GM21447 (cell line): ENCODE results near the gene LZTR1.

Source experiments
- ATAC-seq: cut with Tn5 transposase; IDR thresholded peaks from one replicate; pipeline ENCODE4 v1.9.1; 2021; ENCODE audit not compliant: unreplicated experiment

The LZTR1 gene

DNA sequence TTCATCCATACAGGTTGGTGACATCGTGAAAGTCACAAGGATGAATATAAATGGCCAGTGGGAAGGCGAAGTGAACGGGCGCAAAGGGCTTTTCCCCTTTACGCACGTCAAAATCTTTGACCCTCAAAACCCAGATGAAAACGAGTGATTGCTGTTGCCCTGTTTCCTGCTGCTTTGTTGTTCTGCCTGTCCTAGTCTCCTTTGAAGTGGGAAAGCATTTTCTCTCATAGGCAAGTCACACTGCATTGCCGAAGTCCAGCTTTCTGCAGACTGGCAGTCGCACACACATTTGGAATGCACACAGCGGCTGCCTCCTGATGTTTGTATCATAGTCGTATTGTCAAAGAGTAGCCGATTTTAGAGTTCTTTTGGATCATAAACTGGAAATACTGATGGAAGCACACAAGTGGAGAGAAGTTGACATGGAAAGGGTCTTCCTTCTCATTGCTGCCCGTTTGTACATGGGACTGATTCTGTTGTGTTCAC is 32.4 kb upstream of the LZTR1 start:
- no peak for ATAC-seq

DNA sequence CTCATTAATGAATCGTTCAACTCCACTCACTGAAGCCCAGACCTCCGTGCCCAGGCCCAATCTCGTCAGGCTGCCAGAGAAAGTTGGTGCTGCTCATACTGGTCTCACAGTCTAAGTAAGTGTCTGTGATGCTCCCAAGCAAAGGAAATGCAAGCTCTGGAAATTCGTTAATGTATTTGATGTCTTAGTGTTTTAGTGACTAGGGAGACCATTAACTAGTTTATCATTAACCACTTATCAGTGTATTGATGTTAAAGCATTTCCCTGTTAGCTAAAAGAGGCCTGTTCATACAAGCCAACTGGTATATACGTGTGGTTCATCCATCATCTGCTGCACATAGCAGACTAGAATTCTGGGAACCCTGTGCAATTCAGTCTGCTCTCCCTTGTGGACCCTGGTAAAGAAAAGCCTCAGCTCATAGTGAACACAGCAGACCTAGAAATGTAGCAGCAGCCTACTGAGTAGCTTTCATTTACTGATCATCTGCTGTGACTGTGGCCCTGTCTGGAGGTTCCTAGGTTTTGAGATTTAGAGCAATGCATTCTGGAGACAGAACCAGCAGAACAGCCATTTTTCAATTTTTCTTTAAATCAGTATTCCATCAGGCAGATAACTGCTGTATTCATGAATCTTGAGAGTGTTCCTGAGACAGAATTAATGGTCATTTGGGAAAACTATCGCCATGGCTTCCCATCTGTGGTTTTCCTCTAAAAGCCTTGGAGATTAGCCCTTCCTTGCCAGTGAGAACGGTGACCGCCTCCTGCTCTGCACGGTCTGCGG is 30.8 kb upstream of the LZTR1 start:
- ATAC-seq: no peak

DNA sequence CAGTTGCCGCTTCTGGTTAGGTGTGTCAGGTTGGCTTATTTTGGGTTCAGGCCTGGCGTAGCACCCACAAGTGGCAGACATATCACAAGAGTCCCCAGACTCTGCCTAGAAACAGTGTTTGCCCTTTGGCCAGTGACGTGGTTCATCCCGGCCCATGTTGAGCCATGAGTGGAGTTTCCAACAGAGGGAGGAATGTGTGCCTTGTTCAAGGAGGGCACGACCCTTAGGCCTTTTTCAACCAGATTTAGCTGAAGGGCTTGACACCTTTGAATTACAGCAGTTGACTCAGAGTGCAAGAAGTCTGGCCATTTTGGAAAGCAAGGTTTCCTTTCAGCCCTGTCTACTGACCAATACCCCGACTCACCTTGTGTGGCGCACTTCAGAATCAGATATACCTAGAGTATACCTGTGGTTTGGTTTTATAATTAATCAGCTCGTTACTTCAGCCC is 30.1 kb upstream of the LZTR1 start:
- no peak for ATAC-seq

DNA sequence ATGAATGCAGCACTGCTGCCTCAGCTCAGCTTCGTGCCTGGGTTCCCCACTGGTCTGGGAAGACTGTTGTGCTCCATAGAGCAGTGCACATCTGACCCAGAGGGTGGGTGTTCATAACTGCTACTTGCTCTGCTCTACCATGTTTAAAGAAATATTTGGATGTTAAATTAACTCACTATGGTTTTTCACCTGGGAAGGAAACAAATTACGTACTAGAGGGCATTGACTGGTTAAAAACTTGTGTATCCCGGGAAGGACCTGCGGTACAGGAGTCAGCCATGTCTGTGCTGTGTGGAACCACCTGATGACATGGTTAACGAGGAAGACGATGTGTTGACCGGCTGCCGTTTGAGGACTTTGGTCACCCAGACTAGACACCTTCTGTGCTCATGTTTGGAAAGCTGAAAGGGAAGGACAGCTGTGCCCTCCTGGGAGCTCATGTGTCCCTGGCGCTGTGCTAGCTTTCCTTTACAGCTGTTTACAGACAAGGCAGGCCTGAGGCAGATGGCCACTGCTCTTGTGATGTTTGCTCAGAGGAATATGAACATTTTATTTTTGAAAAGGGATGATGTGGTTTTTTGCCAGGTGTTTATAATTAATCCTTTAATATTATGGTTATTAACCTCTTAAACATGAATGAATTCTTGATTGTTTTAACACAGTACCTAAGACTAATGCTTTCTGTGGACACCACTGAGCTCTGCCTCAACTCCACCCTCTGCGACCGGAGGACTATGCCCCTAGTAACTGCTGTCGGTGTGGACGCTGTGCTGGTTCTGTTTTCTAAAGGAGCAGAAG is 29.4 kb upstream of the LZTR1 start:
- no peak for ATAC-seq

DNA sequence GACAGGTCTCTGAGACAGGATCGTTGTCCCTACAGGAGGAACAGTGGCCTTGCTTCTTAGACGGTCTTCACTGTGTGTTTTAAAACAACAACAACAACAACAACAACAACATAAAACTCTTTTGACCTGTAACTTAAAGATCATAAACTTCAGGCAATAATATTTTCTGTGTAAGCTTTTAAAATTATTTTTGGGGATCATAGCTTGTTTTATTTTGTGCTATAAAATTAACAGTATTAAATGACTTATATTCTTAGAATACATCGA is 28.8 kb upstream of the LZTR1 start:
- ATAC-seq: no peak

DNA sequence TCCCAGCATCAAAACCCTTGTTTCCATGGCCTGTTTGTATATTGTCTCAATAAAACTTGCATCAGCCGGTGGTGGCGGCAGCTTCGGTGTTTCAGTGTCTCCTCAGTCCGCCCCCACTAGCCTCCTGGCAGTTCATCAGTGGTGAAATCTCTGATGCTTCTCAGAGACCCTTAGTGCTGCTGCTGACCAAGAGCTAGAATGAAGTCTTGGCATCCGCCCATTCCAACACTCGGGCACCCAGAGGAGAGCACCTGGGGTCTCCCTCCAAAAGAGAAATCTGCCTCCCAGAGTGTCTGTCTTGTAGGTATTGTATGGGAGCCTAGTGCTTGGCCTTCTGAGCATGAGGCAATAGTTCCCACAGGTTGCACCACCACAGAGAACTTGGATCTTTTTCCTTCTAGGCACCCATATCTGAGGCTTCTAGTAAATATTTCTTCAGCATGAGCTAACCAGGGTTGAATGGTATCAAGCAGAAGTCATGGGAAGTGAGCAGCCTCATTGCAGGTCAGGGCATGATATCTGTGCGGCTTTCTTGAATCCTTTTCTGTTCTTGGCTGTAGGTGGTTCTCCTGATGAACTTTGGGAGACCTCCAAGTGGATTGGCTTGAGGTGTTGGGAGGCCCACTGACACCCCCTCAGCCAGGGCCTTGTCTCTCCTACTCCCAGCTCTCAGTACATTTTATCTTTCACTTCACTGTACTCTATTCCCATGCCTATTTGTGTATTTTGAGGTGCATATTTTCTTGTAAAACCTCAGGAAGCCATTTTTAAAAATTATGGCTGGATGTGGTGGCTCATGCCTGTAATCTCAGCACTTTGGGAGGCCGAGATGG is 28.2 kb upstream of the LZTR1 start:
- ATAC-seq: no peak

DNA sequence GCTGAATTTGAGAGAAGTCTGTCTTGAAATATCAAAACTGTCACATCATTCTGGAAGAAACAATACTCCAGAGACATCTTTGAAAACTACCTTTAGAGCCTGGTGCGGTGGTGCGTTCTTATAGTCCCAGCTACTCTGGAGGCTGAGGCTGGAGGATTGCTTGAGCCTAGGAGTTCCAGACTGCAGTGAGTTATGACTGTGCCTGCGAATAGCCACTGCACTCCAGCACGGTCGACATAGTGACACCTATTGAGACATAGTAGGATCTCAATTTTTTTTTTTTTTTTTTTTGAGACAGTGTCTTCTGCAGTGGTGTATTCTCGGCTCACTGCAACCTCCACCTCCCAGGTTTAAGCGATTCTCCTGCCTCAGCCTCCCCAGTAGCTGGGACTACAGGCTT is 26.5 kb upstream of the LZTR1 start:
- no peak for ATAC-seq

DNA sequence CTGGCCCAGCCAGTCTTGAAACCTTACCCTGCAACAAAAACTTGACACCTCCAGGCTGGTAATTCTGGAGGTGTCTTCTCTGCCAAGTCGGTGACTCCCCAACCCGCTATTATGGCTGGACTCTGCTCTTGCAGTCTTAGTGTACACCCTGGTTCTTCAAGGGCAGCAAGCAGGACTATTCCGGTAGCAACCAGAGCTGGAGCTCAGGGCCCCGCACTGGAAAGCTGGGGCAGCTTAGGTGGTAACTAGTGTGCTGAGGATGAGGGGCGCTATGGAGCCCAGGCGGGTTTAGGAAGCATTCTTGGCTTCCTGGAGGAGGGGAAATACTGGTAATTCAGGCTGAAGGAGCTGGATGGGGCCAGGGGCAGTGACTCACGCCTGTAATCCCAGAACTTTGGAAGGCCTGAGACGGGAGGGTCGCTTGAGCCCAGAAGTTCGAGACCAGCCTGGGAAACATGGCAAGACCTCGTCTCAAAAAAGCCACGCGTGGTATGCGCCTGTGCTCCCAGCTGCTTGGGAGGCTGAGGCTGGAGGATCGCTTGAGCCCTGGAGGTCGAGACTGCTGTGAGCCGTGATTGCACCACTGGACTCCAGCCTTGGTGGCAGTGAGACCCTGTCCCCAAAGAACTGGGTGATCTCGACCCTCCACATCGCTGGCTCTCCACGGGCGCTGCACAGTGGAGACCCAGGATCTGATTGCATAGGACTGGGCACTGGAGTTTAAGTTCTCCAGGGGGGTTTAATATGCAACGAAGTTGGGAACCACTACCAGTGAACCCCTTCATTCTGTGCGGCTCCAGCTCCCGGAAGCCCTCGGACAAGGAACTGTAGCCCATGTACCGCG is 25.6 kb upstream of the LZTR1 start:
- no peak for ATAC-seq

DNA sequence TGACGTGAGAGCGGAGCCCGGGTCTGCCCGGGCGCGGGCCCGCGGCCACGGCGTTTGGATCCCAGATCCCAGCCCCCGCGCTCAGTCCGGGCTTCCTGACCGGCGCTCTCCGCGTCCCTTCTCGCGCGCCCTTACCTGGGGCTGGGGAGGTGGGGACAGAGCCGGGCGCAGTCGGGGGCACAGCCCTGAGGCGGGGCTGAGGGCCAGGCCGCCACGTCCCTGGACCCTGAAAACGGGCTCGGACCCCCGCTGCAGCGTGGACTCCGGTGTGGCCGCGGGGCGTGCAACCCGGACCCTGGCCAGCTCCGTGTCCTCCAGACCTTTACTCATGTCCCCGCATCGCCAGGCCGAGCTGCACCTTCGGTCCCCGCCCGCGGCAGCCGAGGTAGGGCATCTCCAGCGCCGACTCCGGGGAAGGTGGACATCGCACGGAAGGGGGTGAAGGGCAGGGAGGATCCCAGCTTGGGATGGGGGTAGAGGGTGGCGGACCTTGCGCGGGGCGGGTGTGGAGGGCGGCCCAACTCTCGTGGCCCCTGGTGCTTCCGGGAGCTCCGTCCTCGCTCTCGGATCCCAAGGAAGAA is 24.9 kb upstream of the LZTR1 start:
- no peak for ATAC-seq

DNA sequence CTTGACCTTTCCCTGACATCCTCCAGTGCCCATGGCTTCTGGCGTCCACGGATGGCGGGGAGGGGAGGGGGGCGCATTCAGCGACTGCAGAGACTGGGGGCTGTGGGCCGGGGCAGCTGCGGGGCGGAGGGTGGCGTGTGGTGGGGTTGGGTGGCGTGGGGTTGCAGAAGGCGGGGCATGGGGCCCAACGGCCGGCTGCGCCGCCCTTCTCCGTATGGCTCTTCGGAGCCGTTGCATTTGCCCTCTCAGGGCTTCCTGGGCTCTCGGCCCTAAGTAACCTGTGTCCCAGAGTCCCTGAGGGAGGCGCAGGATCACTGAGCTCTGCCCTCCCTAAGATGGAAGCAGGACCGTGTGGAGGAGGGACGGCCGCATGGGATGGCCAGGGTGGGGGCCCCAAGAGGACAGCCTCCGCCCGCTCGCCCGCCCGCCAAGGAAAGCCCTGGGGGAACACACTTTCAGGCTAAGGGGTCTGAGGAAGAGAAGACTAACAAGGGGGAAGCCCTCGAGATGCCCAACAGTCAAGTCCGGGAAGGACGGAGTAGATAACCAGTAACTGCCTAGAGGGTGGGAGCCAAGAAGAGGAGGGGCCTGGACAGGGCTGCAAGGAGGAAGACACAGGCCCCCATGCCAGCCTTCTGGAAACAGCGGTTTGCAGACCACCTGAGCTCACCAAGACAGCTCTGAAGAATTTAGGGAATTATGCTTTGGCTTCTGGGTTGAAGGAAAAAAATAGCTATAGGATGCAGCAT is 24.2 kb upstream of the LZTR1 start:
- ATAC-seq: no peak

DNA sequence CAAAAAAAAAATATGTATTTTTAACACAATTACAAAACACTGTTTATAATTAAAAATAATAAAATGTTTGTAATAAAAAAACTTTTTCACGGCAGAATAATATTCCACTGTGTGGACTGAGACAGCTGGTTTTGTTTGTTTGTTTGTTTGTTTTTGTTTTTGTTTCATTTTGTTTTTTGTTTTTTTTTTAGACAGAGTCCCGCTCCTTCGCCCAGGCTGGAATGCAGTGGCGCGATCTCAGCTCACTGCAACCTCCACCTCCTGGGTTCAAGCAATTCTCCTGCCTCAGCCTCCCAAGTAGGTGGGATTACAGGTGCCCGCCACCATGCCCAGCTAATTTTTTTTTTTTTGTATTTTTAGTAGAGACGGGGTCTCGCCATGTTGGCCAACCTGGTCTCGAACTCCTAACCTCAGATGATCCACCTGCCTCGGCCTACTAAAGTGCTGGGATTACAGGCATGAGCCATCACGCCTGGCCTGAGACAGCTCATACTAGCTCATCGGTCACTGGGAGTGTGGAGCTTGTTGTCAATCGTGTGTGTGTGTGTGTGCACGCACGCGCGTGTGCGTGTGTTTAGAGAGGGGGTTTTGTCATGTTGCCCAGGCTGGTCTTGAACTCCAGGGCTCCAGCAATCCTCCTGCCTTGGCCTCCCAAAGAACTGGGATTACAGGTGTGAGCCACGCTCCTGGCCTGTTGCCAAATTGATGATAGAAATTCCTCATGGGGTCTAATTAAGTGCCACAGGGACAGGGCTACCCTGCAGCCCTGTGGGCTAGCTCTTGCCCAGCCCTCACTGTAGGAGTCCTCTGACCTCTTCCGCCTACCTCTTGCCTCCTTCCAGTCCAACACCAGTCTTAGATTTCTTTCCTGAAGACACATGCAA is 22.3 kb upstream of the LZTR1 start:
- no peak for ATAC-seq

DNA sequence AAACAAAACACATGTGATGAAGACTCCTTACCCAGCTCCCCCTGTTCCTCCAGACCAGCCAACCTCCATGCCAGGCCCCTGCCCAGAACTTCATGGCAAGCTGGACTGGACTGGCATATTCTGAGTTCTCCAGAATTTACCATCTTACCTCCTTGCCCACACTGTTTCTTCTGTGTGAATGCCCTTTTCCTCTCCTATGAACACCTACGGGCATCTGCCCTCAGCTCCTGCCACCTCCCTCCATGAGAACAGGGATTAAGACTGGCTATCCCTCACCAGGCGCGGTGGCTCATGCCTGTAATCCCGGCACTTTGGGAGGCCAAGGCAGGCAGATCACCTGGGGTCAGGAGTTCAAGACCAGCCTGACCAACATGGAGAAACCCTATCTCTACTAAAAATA is 21.5 kb upstream of the LZTR1 start:
- ATAC-seq: no peak

DNA sequence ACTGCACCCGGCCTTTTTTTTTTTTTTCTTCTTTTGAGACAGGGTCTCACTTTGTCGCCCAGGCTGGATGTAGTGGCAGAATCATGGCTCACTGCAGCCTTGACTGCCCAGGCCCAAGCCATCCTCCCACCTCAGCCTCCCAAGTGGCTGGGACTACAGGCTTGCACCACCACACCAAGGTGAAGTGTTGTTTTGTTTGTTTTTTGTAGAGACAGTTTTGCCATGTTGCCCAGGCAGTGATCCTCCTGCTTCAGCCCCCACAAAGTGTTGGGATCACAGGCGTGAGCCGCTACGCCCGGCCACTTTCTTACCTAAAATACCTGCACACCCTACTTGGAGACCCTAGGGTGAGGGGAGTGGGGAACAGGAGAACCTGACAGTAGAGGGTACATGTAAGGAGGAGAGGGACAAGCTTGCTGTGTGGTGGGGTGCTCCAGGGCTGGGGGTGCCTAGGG is 19.6 kb upstream of the LZTR1 start:
- no peak for ATAC-seq

DNA sequence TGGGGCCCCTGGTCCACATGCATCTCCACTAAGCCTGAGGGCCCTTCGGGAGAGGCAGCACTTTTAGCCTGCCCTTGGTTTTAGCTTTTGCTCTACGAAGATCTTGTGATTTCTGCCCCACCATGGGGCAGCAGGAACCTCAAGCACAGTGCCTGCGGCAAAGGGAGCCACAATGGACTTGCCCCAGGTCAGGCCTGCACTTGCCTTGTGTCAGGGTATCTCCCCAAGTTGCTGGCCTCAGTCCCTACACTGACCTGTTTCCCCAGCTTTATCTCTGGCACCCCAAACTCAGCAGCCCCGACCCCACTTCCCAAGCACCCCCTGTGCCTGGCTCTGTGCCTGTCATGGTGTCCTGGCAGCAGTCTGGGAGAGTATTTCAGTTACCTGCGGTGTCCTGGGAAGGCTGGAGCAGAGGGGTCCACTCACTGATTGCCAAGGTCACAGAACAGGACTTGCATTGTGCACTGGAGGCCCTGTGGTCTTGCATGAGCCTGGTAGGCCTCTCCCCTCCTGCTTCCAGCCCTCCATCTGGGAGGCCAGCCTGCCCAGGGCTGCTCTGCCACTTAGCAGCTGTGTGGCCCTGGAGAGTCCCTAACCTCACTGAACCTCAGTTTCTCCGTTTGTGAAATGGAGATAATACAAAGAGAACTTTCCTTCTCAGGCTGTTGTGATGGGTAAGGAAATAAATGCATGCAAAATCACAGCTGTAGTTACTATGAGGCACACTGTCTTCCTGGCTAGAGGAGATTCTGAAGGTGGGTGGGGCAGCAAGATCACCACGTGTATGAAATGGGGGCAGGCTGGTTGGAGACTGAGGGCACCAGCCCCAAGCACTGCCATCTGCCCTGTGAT is 18.7 kb upstream of the LZTR1 start:
- ATAC-seq: no peak

DNA sequence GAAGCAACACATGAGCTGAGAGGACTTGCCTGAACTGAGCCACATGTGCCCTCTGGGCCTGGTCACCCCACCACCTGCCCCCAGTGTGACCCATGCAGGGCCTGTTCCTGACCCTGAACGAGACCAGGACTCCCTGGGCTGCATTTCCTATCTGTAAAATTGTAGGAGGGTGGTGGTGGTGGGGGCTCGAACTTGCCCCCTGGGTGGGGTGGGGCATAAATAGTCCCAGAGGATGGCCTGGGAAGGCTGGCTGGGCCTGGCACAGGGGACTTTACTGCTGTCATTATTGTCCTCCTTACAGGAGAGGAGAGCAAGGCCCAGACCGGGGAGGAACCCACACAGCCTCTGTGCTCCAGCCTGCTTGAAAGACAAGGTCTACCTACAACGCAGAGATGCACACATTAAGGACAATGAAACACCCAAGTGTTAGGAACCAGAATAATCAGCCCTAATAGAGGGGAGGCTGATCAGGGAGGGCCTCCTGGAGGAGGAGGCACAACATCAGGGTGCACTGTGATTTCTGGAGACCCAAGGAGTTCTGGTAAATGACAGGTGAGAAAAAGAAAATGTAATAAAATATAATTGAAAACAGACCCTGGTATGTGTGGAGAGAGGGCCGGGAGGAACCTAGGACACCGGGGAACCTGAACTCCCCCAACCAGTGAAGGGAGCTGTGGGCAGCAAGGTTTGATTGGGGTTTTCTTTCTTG is 17.9 kb upstream of the LZTR1 start:
- no peak for ATAC-seq

DNA sequence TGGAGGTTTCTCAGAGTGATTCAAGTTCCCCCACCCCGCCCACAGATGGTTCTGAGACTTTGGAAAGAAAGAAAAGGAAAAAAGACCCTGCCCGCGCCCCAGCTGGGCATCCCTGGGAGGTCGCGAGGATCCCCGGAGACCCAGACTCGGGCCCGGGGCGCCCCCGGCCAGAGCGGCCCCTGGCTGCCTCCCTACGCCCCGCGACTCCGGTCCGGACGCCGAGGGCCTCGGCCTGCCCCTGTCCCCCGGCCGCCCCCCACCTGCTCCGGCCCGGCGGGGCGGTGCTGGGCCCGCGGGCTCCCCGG is 17.3 kb upstream of the LZTR1 start:
- ATAC-seq: no peak
